Neural cell (in vitro differentiated cells): Measurements from ENCODE around the gene ENSA. TPM values are rescaled to one million over a fixed set of nuclear protein-coding genes. Genes with fewer than 3 reads are reported as not detected.

Source experiments
- H2AFZ ChIP-seq: fragments of 200-600, 300-800 bp; sonication (generic), shearing (Covaris generic); 2 replicates; pipeline ENCODE4 v1.6.0; 2014; ENCODE audit warnings: low read depth, mild to moderate bottlenecking, antibody characterized with exemption, low read length, moderate library complexity
- H3F3A ChIP-seq: fragments of 200-600 bp; shearing (Covaris generic); 2 replicates; pipeline ENCODE4 v1.6.1; 2016; ENCODE audit warnings: mild to moderate bottlenecking, moderate library complexity, mixed read lengths, antibody characterized with exemption, low read length; ENCODE audit not compliant: insufficient read depth, poor library complexity, severe bottlenecking
- H3K27ac ChIP-seq: fragments of 200-600, 300-800 bp; sonication (generic), shearing (Covaris generic); 2 replicates; pipeline ENCODE4 v1.5.1; 2014; ENCODE audit warnings: mild to moderate bottlenecking, low read length, moderate library complexity
- H3K27me3 ChIP-seq: fragments of 300-800, 200-600 bp; sonication (generic), shearing (Covaris generic); 2 replicates; pipeline ENCODE4 v1.6.0; 2014; ENCODE audit warnings: mild to moderate bottlenecking, low read depth, low read length, moderate library complexity; ENCODE audit not compliant: insufficient read depth
- H3K36me3 ChIP-seq: fragments of 300-800, 200-600 bp; sonication (generic), shearing (Covaris generic); 2 replicates; pipeline ENCODE4 v1.5.1; 2014; ENCODE audit warnings: mild to moderate bottlenecking, antibody characterized with exemption, low read length, moderate library complexity; ENCODE audit not compliant: insufficient read depth
- H3K4me2 ChIP-seq: fragments of 300-800, 200-600 bp; sonication (generic), shearing (Covaris generic); 2 replicates; pipeline ENCODE4 v1.6.0; 2014; ENCODE audit warnings: mild to moderate bottlenecking, low read length
- H3K4me3 ChIP-seq: fragments of 300-800, 200-600 bp; sonication (generic), shearing (Covaris generic); 2 replicates; pipeline ENCODE4 v1.5.1; 2014; ENCODE audit warnings: mild to moderate bottlenecking, low read length, moderate library complexity
- H3K79me2 ChIP-seq: fragments of 200-600 bp; shearing (Covaris generic); replicated peaks from 2 replicates; pipeline ENCODE4 v1.6.0; 2014; ENCODE audit warnings: mild to moderate bottlenecking, low read length, moderate library complexity; ENCODE audit not compliant: insufficient read depth
- H3K9ac ChIP-seq: fragments of 300-800, 200-600 bp; sonication (generic), shearing (Covaris generic); 2 replicates; pipeline ENCODE4 v1.6.1; 2016; ENCODE audit warnings: mild to moderate bottlenecking, low read length, mixed read lengths
- H3K9me2 ChIP-seq: fragments of 200-600 bp; shearing (Covaris generic); 2 replicates; pipeline ENCODE4 v1.6.1; 2016; ENCODE audit warnings: mild to moderate bottlenecking, low read length, mixed read lengths; ENCODE audit not compliant: insufficient read depth
- H3K9me3 ChIP-seq: fragments of 200-600, 300-800 bp; sonication (generic), shearing (Covaris generic); 2 replicates; pipeline ENCODE4 v1.6.1; 2016; ENCODE audit warnings: mild to moderate bottlenecking, mixed run types, low read length, moderate library complexity, mixed read lengths
- H4K20me1 ChIP-seq: fragments of 200-600 bp; shearing (Covaris generic); 2 replicates; pipeline ENCODE4 v1.6.1; 2016; ENCODE audit warnings: mild to moderate bottlenecking, mixed run types; ENCODE audit not compliant: insufficient read depth
- CTCF ChIP-seq: fragments of 450-650 bp; IDR thresholded peaks from 2 replicates; pipeline ENCODE4 v1.5.1; 2014; ENCODE audit warnings: antibody characterized with exemption, mild to moderate bottlenecking, moderate library complexity; ENCODE audit not compliant: poor library complexity, severe bottlenecking
- EP300 ChIP-seq: fragments of 450-650 bp; conservative IDR thresholded peaks from 2 replicates; pipeline ENCODE4 v1.6.1; 2014; ENCODE audit warnings: antibody characterized with exemption, mild to moderate bottlenecking, moderate library complexity; ENCODE audit not compliant: poor library complexity, severe bottlenecking
- EZH2 ChIP-seq: fragments of 200-600, 300-800 bp; shearing (Covaris generic), sonication (generic); IDR thresholded peaks from 2 replicates; pipeline ENCODE4 v1.6.1; 2014; ENCODE audit warnings: antibody characterized with exemption, low read length, borderline replicate concordance, mild to moderate bottlenecking; ENCODE audit not compliant: insufficient read depth, poor library complexity, severe bottlenecking
- MXI1 ChIP-seq: fragments of 450-650 bp; conservative IDR thresholded peaks from 2 replicates; pipeline ENCODE4 v1.6.1; 2014; ENCODE audit warnings: antibody characterized with exemption, mild to moderate bottlenecking; ENCODE audit not compliant: poor library complexity, severe bottlenecking
- POLR2AphosphoS5 ChIP-seq: IDR thresholded peaks from 2 replicates; pipeline ENCODE4 v1.6.1; 2012
- RAD21 ChIP-seq: fragments of 450-650 bp; conservative IDR thresholded peaks from 2 replicates; pipeline ENCODE4 v1.6.1; 2014; ENCODE audit warnings: antibody characterized with exemption, mild to moderate bottlenecking, moderate library complexity
- REST ChIP-seq: IDR thresholded peaks from 2 replicates; pipeline ENCODE4 v1.6.1; 2012; ENCODE audit warnings: borderline replicate concordance
- SMC3 ChIP-seq: fragments of 450-650 bp; conservative IDR thresholded peaks from 2 replicates; pipeline ENCODE4 v1.6.1; 2014; ENCODE audit warnings: antibody characterized with exemption, mild to moderate bottlenecking, moderate library complexity; ENCODE audit not compliant: poor library complexity
- TAF1 ChIP-seq: IDR thresholded peaks from 2 replicates; pipeline ENCODE4 v1.6.1; 2012; ENCODE audit warnings: low read depth
- polyA plus RNA-seq: library from polyadenylated mRNA; depleted of rRNA; stranded (reverse); fragments of >200 nt; gene quantifications from 2 replicates; pipeline ENCODE4 v1.2.3, GENCODE V29; 2014

The ENSA gene
- polyA plus RNA-seq, 1 donor from 2014 or later = 230 TPM

GRCh38 chr1:150575518-150576366 is 53.7 kb downstream of the ENSA start:
- no peak for TF ChIP-seq POLR2AphosphoS5
- no peak for TF ChIP-seq EP300
- TF ChIP-seq CTCF = no peak
- TF ChIP-seq TAF1 = no peak
- TF ChIP-seq REST = no peak
- TF ChIP-seq EZH2 = no peak
- TF ChIP-seq SMC3 = no peak
- TF ChIP-seq MXI1 = no peak
- TF ChIP-seq RAD21 = no peak
- Histone ChIP-seq H3K9ac (peak overlapping the region; percentile 100), H3K27ac (no peak overlapping the region), H3K4me2 (peak overlapping the region; percentile 93), H4K20me1 (peaks cover 27% of the 10 kb centered on the region), H3K9me3 (no peaks in the 10 kb centered on the region), H3F3A (peaks cover 9% of the 10 kb centered on the region), H3K9me2 (no peaks in the 10 kb centered on the region), H3K27me3 (no peaks in the 10 kb centered on the region), H2AFZ (no peak overlapping the region), H3K36me3 (peaks cover 16% of the 10 kb centered on the region), H3K79me2 (peaks cover 76% of the 10 kb centered on the region), H3K4me3 (peak overlapping the region; percentile 100)

- Histone ChIP-seq H3K36me3 (peaks cover 16% of the 10 kb centered on the region), H3K9ac (no peak overlapping the region), H3K9me3 (no peaks in the 10 kb centered on the region), H3F3A (peaks cover 7% of the 10 kb centered on the region), H3K27me3 (no peaks in the 10 kb centered on the region), H3K4me3 (peak overlapping the region; percentile 100), H3K79me2 (peaks cover 78% of the 10 kb centered on the region), H2AFZ (no peak overlapping the region), H3K27ac (no peak overlapping the region), H3K4me2 (peak overlapping the region; percentile 93), H3K9me2 (no peaks in the 10 kb centered on the region), H4K20me1 (peaks cover 27% of the 10 kb centered on the region)
- TF ChIP-seq CTCF (no peak), POLR2AphosphoS5 (no peak), RAD21 (no peak), MXI1 (no peak), SMC3 (no peak), TAF1 (no peak), EZH2 (no peak), REST (no peak), EP300 (no peak)
Observed at GRCh38 chr1:150575072-150575489, 54.3 kb downstream of the ENSA start.
